IMR-90 (cell line): Measurements from ENCODE around the gene FOXP4. TPM values are rescaled to one million over a fixed set of nuclear protein-coding genes. Genes with fewer than 3 reads are reported as not detected.

Experiments
- ATAC-seq: fragments of 200-7000 bp; cut with Tn5 transposase; 2 replicates; pipeline ENCODE4 v1.9.1; 2020; ENCODE audit warnings: low read depth, mild to moderate bottlenecking, moderate library complexity
- BruUV-seq: library from RNA; stranded (reverse); fragments of 400-500 nt; replicated peaks from 2 replicates; lab custom pipeline; 2021; lab: Mats Ljungman, UMichigan
- CTCF ChIA-PET: fragments of 300-600 bp; formaldehyde crosslinking; extraction: SDS; loops from one replicate; lab custom pipeline; 2021; ENCODE audit warnings: antibody characterized with exemption; lab: Yijun Ruan, JAX
- POLR2A ChIA-PET: fragments of 300-600 bp; sonication (Branson Sonifier 250); formaldehyde crosslinking; loops from one replicate; lab custom pipeline; 2022; ENCODE audit warnings: antibody characterized with exemption; ENCODE audit not compliant: unreplicated experiment; lab: Charles Lee
- DNase-seq: peaks from one replicate; pipeline ENCODE4 v3.0.0; 2013
- H2AFZ ChIP-seq: replicated peaks from 2 replicates; pipeline ENCODE3; 2013; ENCODE audit warnings: low read length, mild to moderate bottlenecking; ENCODE audit not compliant: poor library complexity
- H2AK5ac ChIP-seq: 2 replicates; pipeline ENCODE4 v1.6.1; 2013; ENCODE audit warnings: low read depth, low read length, inconsistent platforms
- H2AK9ac ChIP-seq: replicated peaks from 2 replicates; pipeline ENCODE3; 2013; ENCODE audit warnings: mild to moderate bottlenecking, low read depth, low read length, moderate library complexity; ENCODE audit not compliant: poor library complexity
- H2BK120ac ChIP-seq: 2 replicates; pipeline ENCODE4 v1.6.1; 2013; ENCODE audit warnings: low read depth, low read length, inconsistent platforms
- H2BK15ac ChIP-seq: 3 replicates; pipeline ENCODE4 v1.6.1; 2013; ENCODE audit warnings: low read depth, low read length, inconsistent platforms
- H2BK20ac ChIP-seq: 2 replicates; pipeline ENCODE4 v1.6.1; 2013; ENCODE audit warnings: low read depth, mild to moderate bottlenecking, inconsistent platforms, low read length, moderate library complexity
- H2BK5ac ChIP-seq: 2 replicates; pipeline ENCODE4 v1.6.1; 2013; ENCODE audit warnings: mild to moderate bottlenecking, low read depth, low read length, inconsistent platforms; ENCODE audit not compliant: poor library complexity, severe bottlenecking
- H3K14ac ChIP-seq: replicated peaks from 2 replicates; pipeline ENCODE4 v1.6.1; 2013; ENCODE audit warnings: low read depth, low read length, inconsistent platforms
- H3K18ac ChIP-seq: 2 replicates; pipeline ENCODE4 v1.6.1; 2013; ENCODE audit warnings: low read depth, low read length, control low read depth
- H3K23ac ChIP-seq: 2 replicates; pipeline ENCODE4 v1.6.1; 2013; ENCODE audit warnings: low read depth, low read length, inconsistent platforms
- H3K27ac ChIP-seq: 2 replicates; pipeline ENCODE4 v1.5.1; 2013; ENCODE audit warnings: mild to moderate bottlenecking, control low read depth, low read length; ENCODE audit not compliant: insufficient read depth
- H3K27me3 ChIP-seq: 2 replicates; pipeline ENCODE4 v1.6.1; 2013; ENCODE audit warnings: low read length; ENCODE audit not compliant: control insufficient read depth, insufficient read depth
- H3K36me3 ChIP-seq: 2 replicates; pipeline ENCODE4 v1.6.1; 2013; ENCODE audit warnings: low read length, mixed read lengths; ENCODE audit not compliant: control insufficient read depth, insufficient read depth
- H3K4ac ChIP-seq: 2 replicates; pipeline ENCODE4 v1.6.1; 2013; ENCODE audit warnings: low read depth, low read length, inconsistent platforms
- H3K4me1 ChIP-seq: 2 replicates; pipeline ENCODE4 v1.6.1; 2013; ENCODE audit warnings: low read length, mixed read lengths; ENCODE audit not compliant: control insufficient read depth, insufficient read depth
- H3K4me2 ChIP-seq: 2 replicates; pipeline ENCODE4 v1.6.1; 2013; ENCODE audit warnings: low read depth, mild to moderate bottlenecking, control low read depth, low read length, moderate library complexity
- H3K4me3 ChIP-seq: 2 replicates; pipeline ENCODE4 v1.5.1; 2013; ENCODE audit warnings: low read depth, mild to moderate bottlenecking, control low read depth, low read length, moderate library complexity; ENCODE audit not compliant: insufficient read depth
- H3K56ac ChIP-seq: 2 replicates; pipeline ENCODE4 v1.6.1; 2013; ENCODE audit warnings: low read length, inconsistent platforms; ENCODE audit not compliant: insufficient read depth; ENCODE audit errors: extremely low read depth
- H3K79me1 ChIP-seq, 2 experiments: 2 replicates each; pipeline ENCODE4 v1.6.1; 2013; ENCODE audit warnings: low read length in 2 of 2, inconsistent platforms in 1 of 2, low read depth in 1 of 2
- H3K9ac ChIP-seq: 2 replicates; pipeline ENCODE4 v1.6.1; 2013; ENCODE audit warnings: low read depth, low read length, control low read depth
- H3K9me1 ChIP-seq: 2 replicates; pipeline ENCODE4 v1.6.1; 2013; ENCODE audit warnings: low read length, inconsistent platforms; ENCODE audit not compliant: insufficient read depth
- H3K9me3 ChIP-seq: 2 replicates; pipeline ENCODE4 v1.6.1; 2013; ENCODE audit warnings: low read length; ENCODE audit not compliant: control insufficient read depth, insufficient read depth
- H4K20me1 ChIP-seq: 2 replicates; pipeline ENCODE4 v1.6.1; 2013; ENCODE audit warnings: low read length, inconsistent platforms; ENCODE audit not compliant: insufficient read depth
- H4K5ac ChIP-seq: 2 replicates; pipeline ENCODE4 v1.6.1; 2013; ENCODE audit warnings: mild to moderate bottlenecking, low read depth, low read length, control low read depth
- H4K8ac ChIP-seq, 2 experiments: 2 replicates each; pipeline ENCODE4 v1.6.1; 2013; ENCODE audit warnings: low read depth in 2 of 2, low read length in 2 of 2, control low read depth in 1 of 2, inconsistent platforms in 1 of 2
- H4K91ac ChIP-seq: 2 replicates; pipeline ENCODE4 v1.6.1; 2013; ENCODE audit warnings: low read depth, low read length, inconsistent platforms; ENCODE audit not compliant: insufficient read depth
- BHLHE40 ChIP-seq: fragments of 150-350 bp; IDR thresholded peaks from 2 replicates; pipeline ENCODE4 v1.6.1; 2016; ENCODE audit warnings: mild to moderate bottlenecking, low read depth, low read length
- CEBPB ChIP-seq: IDR thresholded peaks from 2 replicates; pipeline ENCODE4 v1.6.1; 2012; ENCODE audit warnings: low read depth, low read length, improper control_type of control experiment
- CHD1 ChIP-seq: IDR thresholded peaks from 2 replicates; pipeline ENCODE4 v1.6.1; 2012; ENCODE audit warnings: low read depth, low read length, improper control_type of control experiment
- CTCF ChIP-seq: conservative IDR thresholded peaks from 2 replicates; pipeline ENCODE4 v1.5.1; 2012; ENCODE audit warnings: mild to moderate bottlenecking, low read depth, low read length, improper control_type of control experiment
- ELK1 ChIP-seq: fragments of 150-350 bp; IDR thresholded peaks from 2 replicates; pipeline ENCODE4 v1.6.1; 2016; ENCODE audit warnings: low read depth, mild to moderate bottlenecking, low read length, moderate library complexity, borderline replicate concordance
- FOS ChIP-seq: fragments of 150-350 bp; IDR thresholded peaks from 2 replicates; pipeline ENCODE4 v1.6.1; 2016; ENCODE audit warnings: low read depth, low read length
- MAFK ChIP-seq: IDR thresholded peaks from 2 replicates; pipeline ENCODE4 v1.6.1; 2012; ENCODE audit warnings: low read depth, low read length, improper control_type of control experiment
- MAZ ChIP-seq: IDR thresholded peaks from 2 replicates; pipeline ENCODE4 v1.6.1; 2012; ENCODE audit warnings: low read depth, mild to moderate bottlenecking, low read length, improper control_type of control experiment, moderate library complexity, borderline replicate concordance
- MXI1 ChIP-seq: IDR thresholded peaks from 2 replicates; pipeline ENCODE4 v1.6.1; 2012; ENCODE audit warnings: low read depth, mild to moderate bottlenecking, low read length, moderate library complexity, borderline replicate concordance
- NFE2L2 ChIP-seq: fragments of 150-350 bp; IDR thresholded peaks from 2 replicates; pipeline ENCODE4 v1.6.1; 2016; ENCODE audit warnings: low read depth, mild to moderate bottlenecking, low read length
- POLR2A ChIP-seq: IDR thresholded peaks from 2 replicates; pipeline ENCODE4 v1.6.1; 2012; ENCODE audit warnings: mild to moderate bottlenecking, low read depth, low read length
- RAD21 ChIP-seq: IDR thresholded peaks from 2 replicates; pipeline ENCODE4 v1.6.1; 2012; ENCODE audit warnings: low read length, improper control_type of control experiment
- RCOR1 ChIP-seq: IDR thresholded peaks from 2 replicates; pipeline ENCODE4 v1.6.1; 2012; ENCODE audit warnings: mild to moderate bottlenecking, low read length, improper control_type of control experiment; ENCODE audit not compliant: insufficient replicate concordance
- RFX5 ChIP-seq: IDR thresholded peaks from 2 replicates; pipeline ENCODE4 v1.8.0; 2012; ENCODE audit warnings: low read depth, mild to moderate bottlenecking, low read length, moderate library complexity
- SMC3 ChIP-seq: fragments of 150-350 bp; IDR thresholded peaks from 2 replicates; pipeline ENCODE4 v1.6.1; 2016; ENCODE audit warnings: low read depth, mild to moderate bottlenecking, antibody characterized with exemption, low read length, moderate library complexity
- USF2 ChIP-seq: fragments of 150-350 bp; IDR thresholded peaks from 2 replicates; pipeline ENCODE4 v1.6.1; 2017; ENCODE audit warnings: mild to moderate bottlenecking, antibody characterized with exemption, low read length, low read depth
- WGBS, 2 experiments: methylation state at CpG; one replicate each; pipeline versions ENCODE4 v1.1.5 to v1.1.7; 2013; ENCODE audit warnings: missing lambda C conversion rate in 2 of 2; ENCODE audit not compliant: insufficient read length in 1 of 2; ENCODE audit errors: extremely low coverage in 2 of 2; 5-methylcytosine and 5-hydroxymethylcytosine counted together
- dilution Hi-C: fragments of 300-500 bp; cut with HindIII; formaldehyde crosslinking; loops from one replicate; pipeline ENCODE4 v1.14.3; 2018; ENCODE audit warnings: low sequenced_read_pairs; ENCODE audit not compliant: unreplicated experiment
- in situ Hi-C: fragments of 300-500 bp; cut with MboI; formaldehyde crosslinking; loops from 3 replicates; pipeline ENCODE4 v1.14.3; 2019; ENCODE audit warnings: low sequenced_read_pairs, inconsistent platforms, mixed read lengths
- intact Hi-C: fragments of 100-400 bp; cut with micrococcal nuclease; formaldehyde crosslinking; loops from 2 replicates; pipeline ENCODE4 v1.10.0; 2022
- polyA plus RNA-seq, 3 experiments: library from polyadenylated mRNA; depleted of rRNA; stranded (reverse); fragments of >200 nt; gene quantifications; 2 replicates each; pipeline ENCODE4 v1.2.3, GENCODE V29; 2012; ENCODE audit warnings: low replicate concordance in 1 of 3
- total RNA-seq: library from RNA; depleted of rRNA; stranded (reverse); fragments of >200 nt; gene quantifications from 2 replicates; pipeline ENCODE4 v1.2.3, GENCODE V29; 2012

The FOXP4 gene
- total and polyA plus RNA-seq, 2 of the 4 experiments (the other 2 are of a cell fraction), result 0.72 to 9.5 TPM

GRCh38 chr6:41614715-41615114, 68.5 kb downstream of the FOXP4 start:
- intact Hi-C loops, result no loop called here
- TF ChIP-seq MAZ (no peak), RAD21 (no peak), CHD1 (no peak), CEBPB (no peak), NFE2L2 (no peak), CTCF (no peak), FOS (no peak), RFX5 (no peak), ELK1 (no peak), SMC3 (no peak), RCOR1 (no peak), MAFK (no peak), USF2 (no peak), BHLHE40 (no peak), POLR2A (no peak), MXI1 (no peak)
- WGBS, 2 experiments, result no CpG with 5 or more reads among the region's 2 CpGs

More at GRCh38 chr6:41614715-41615114, 68.5 kb downstream of the FOXP4 start:
- ATAC-seq (no peak), DNase-seq (no peak)
- Histone ChIP-seq H3K79me1 (no peaks in the 10 kb centered on the region), H3K36me3 (no peaks in the 10 kb centered on the region), H3K14ac (no peak overlapping the region), H3K9me1 (no peaks in the 10 kb centered on the region), H2BK15ac (no peak overlapping the region), H2BK5ac (no peak overlapping the region), H3K27ac (no peak overlapping the region), H2AFZ (no peak overlapping the region), H3K4me1 (no peaks in the 10 kb centered on the region), H3K56ac (no peak overlapping the region), H3K23ac (no peak overlapping the region), H3K4me3 (no peak overlapping the region), H3K4me2 (no peak overlapping the region), H4K20me1 (no peaks in the 10 kb centered on the region), H2AK5ac (no peak overlapping the region), H2BK120ac (no peak overlapping the region), H4K5ac (no peak overlapping the region), H3K9me3 (peaks cover 7% of the 10 kb centered on the region; the same call in 1 of the 2 replicates), H2AK9ac (no peak overlapping the region), H4K91ac (no peak overlapping the region), H2BK20ac (no peak overlapping the region), H3K27me3 (peaks cover 21% of the 10 kb centered on the region), H4K8ac (no peak overlapping the region), H3K9ac (no peak overlapping the region), H3K18ac (no peak overlapping the region), H3K4ac (no peak overlapping the region)
- POLR2A ChIA-PET, result no interaction called here
- dilution Hi-C loops, result no loop called here
- no TSS peak for BruUV-seq
- in situ Hi-C loops, result no loop called here
- CTCF ChIA-PET, result interaction anchor here (2.7 kb wide), 1 partner anchor 12 kb away, joined by 7 read pairs; no protein-coding TSS in a partner anchor
